PC-3 (cell line): ENCODE measurements around the gene CAMTA1. TPM values are rescaled to one million over a fixed set of nuclear protein-coding genes. Genes with fewer than 3 reads are reported as not detected.

Experiments
- ATAC-seq: fragments of 200-7000 bp; cut with Tn5 transposase; 2 replicates; pipeline ENCODE4 v1.9.1; 2020; ENCODE audit warnings: mild to moderate bottlenecking, moderate library complexity
- BruUV-seq: library from RNA; stranded (reverse); fragments of 400-500 nt; replicated peaks from 2 replicates; lab custom pipeline; 2021; lab: Mats Ljungman, UMichigan
- CTCF ChIA-PET: fragments of 300-600 bp; sonication (Branson Sonifier 250); formaldehyde crosslinking; loops from one replicate; lab custom pipeline; 2022; ENCODE audit warnings: antibody characterized with exemption; lab: Charles Lee
- POLR2A ChIA-PET: fragments of 300-600 bp; sonication (Branson Sonifier 250); formaldehyde crosslinking; loops from one replicate; lab custom pipeline; 2022; ENCODE audit warnings: antibody characterized with exemption; ENCODE audit not compliant: unreplicated experiment; lab: Charles Lee
- DNase-seq: peaks from one replicate; pipeline ENCODE4 v3.0.0-alpha.2; 2015
- H2AFZ ChIP-seq: fragments of 300-600 bp; sonication (generic); 2 replicates; pipeline ENCODE4 v1.6.0; 2016; ENCODE audit warnings: antibody characterized with exemption, low read length
- H3F3A ChIP-seq: fragments of 300-600 bp; sonication (generic); one replicate; pipeline ENCODE4 v1.6.0; 2017; ENCODE audit warnings: antibody characterized with exemption, low read length, control low read depth, mild to moderate bottlenecking; ENCODE audit not compliant: unreplicated experiment
- H3K27ac ChIP-seq: fragments of 300-600 bp; sonication (generic); 2 replicates; pipeline ENCODE4 v1.5.1; 2016; ENCODE audit warnings: mild to moderate bottlenecking, low read length
- H3K27me3 ChIP-seq: fragments of 300-600 bp; sonication (generic); 2 replicates; pipeline ENCODE4 v1.6.1; 2016; ENCODE audit warnings: low read length, mixed read lengths
- H3K36me3 ChIP-seq: fragments of 300-600 bp; sonication (generic); 2 replicates; pipeline ENCODE4 v1.6.1; 2016; ENCODE audit warnings: low read depth, mixed run types, low read length, mixed read lengths
- H3K4me1 ChIP-seq: fragments of 300-600 bp; sonication (generic); 2 replicates; pipeline ENCODE4 v1.5.1; 2016; ENCODE audit warnings: low read length; ENCODE audit not compliant: insufficient read depth
- H3K4me2 ChIP-seq: fragments of 300-600 bp; sonication (generic); 2 replicates; pipeline ENCODE4 v1.6.0; 2016; ENCODE audit warnings: low read length
- H3K4me3 ChIP-seq: fragments of 300-600 bp; sonication (generic); 2 replicates; pipeline ENCODE4 v1.5.1; 2016; ENCODE audit warnings: mild to moderate bottlenecking, low read length, mixed read lengths
- H3K79me2 ChIP-seq: fragments of 300-600 bp; sonication (generic); 2 replicates; pipeline ENCODE4 v1.6.1; 2017; ENCODE audit warnings: low read length, mixed read lengths
- H3K9ac ChIP-seq: fragments of 300-600 bp; sonication (generic); 2 replicates; pipeline ENCODE4 v1.6.0; 2016; ENCODE audit warnings: mild to moderate bottlenecking, low read length
- H3K9me2 ChIP-seq: fragments of 300-600 bp; sonication (generic); replicated peaks from 2 replicates; pipeline ENCODE4 v1.6.1; 2016; ENCODE audit warnings: mixed run types, low read length, mixed read lengths
- H3K9me3 ChIP-seq: fragments of 300-600 bp; sonication (generic); 2 replicates; pipeline ENCODE4 v1.6.1; 2016; ENCODE audit warnings: low read length, mixed read lengths
- H4K20me1 ChIP-seq: fragments of 300-600 bp; sonication (generic); 2 replicates; pipeline ENCODE4 v1.6.1; 2016; ENCODE audit warnings: low read length, mixed read lengths
- CTCF ChIP-seq: fragments of 300-600 bp; sonication (generic); conservative IDR thresholded peaks from 2 replicates; pipeline ENCODE4 v1.5.1; 2017; ENCODE audit warnings: antibody characterized with exemption, low read depth, mild to moderate bottlenecking, low read length
- EZH2 ChIP-seq: fragments of 300-600 bp; sonication (generic); IDR thresholded peaks from one replicate; pipeline ENCODE4 v1.6.1; 2017; ENCODE audit warnings: antibody characterized with exemption, mild to moderate bottlenecking, low read length; ENCODE audit not compliant: unreplicated experiment
- EZH2phosphoT487 ChIP-seq: fragments of 300-600 bp; sonication (generic); IDR thresholded peaks from 2 replicates; pipeline ENCODE4 v1.6.1; 2018; ENCODE audit warnings: mild to moderate bottlenecking, antibody characterized with exemption, low read length, borderline replicate concordance
- intact Hi-C: fragments of 100-400 bp; cut with micrococcal nuclease; formaldehyde crosslinking; loops from 2 replicates; pipeline ENCODE4 v1.9.0; 2023
- total RNA-seq: library from RNA; depleted of rRNA; stranded (reverse); fragments of >200 nt; gene quantifications from 2 replicates; pipeline ENCODE4 v1.2.3, GENCODE V29; 2014

CAMTA1 gene
- total RNA-seq, 1 experiment from 2014 or later = 40.8 TPM

GRCh38 chr1:7101187-7101586 lies 315.9 kb downstream of the CAMTA1 start:
- ChIA-PET POLR2A (no interaction called here), CTCF (no interaction called here)
- Histone ChIP-seq H4K20me1 (no peaks in the 10 kb centered on the region), H3K9me2 (no peaks in the 10 kb centered on the region), H3K4me2 (no peak overlapping the region), H3K9me3 (no peaks in the 10 kb centered on the region), H3K27ac (no peak overlapping the region), H3K4me1 (no peaks in the 10 kb centered on the region), H3K9ac (no peak overlapping the region), H3K27me3 (peaks cover 57% of the 10 kb centered on the region), H3K36me3 (no peaks in the 10 kb centered on the region), H3F3A (peaks cover 6% of the 10 kb centered on the region), H3K4me3 (no peak overlapping the region), H2AFZ (no peak overlapping the region), H3K79me2 (no peaks in the 10 kb centered on the region)
- intact Hi-C loops = no loop called here
- BruUV-seq = no TSS peak
- ATAC-seq (no peak), DNase-seq (no peak)
- no peak for TF ChIP-seq EZH2
- TF ChIP-seq EZH2phosphoT487 = no peak
- no peak for TF ChIP-seq CTCF

GRCh38 chr1:7103361-7103782 lies 318.1 kb downstream of the CAMTA1 start:
- DNase-seq (no peak), ATAC-seq (no peak)
- no peaks in the 10 kb centered on the region for H3K9me2 ChIP-seq
- no peak overlapping the region for H3K4me2 ChIP-seq
- H3K9ac ChIP-seq = no peak overlapping the region
- H3K4me3 ChIP-seq = no peak overlapping the region
- peaks cover 54% of the 10 kb centered on the region for H3K27me3 ChIP-seq
- no peaks in the 10 kb centered on the region for H4K20me1 ChIP-seq
- H3F3A ChIP-seq = peaks cover 6% of the 10 kb centered on the region
- BruUV-seq = no TSS peak
- intact Hi-C loops = no loop called here
- H3K9me3 ChIP-seq = no peaks in the 10 kb centered on the region
- no peak for TF ChIP-seq CTCF
- no peak for TF ChIP-seq EZH2
- no peak for TF ChIP-seq EZH2phosphoT487
- POLR2A ChIA-PET = no interaction called here
- CTCF ChIA-PET = no interaction called here
- H3K4me1 ChIP-seq = no peaks in the 10 kb centered on the region
- H3K79me2 ChIP-seq = no peaks in the 10 kb centered on the region
- no peak overlapping the region for H3K27ac ChIP-seq
- no peaks in the 10 kb centered on the region for H3K36me3 ChIP-seq
- no peak overlapping the region for H2AFZ ChIP-seq

GRCh38 chr1:7103874-7104273 lies 318.6 kb downstream of the CAMTA1 start:
- Histone ChIP-seq H4K20me1 (no peaks in the 10 kb centered on the region), H3K79me2 (no peaks in the 10 kb centered on the region), H3K9me3 (no peaks in the 10 kb centered on the region), H3K4me1 (no peaks in the 10 kb centered on the region), H3K4me2 (no peak overlapping the region), H3F3A (peaks cover 6% of the 10 kb centered on the region), H3K9ac (no peak overlapping the region), H2AFZ (no peak overlapping the region), H3K36me3 (no peaks in the 10 kb centered on the region), H3K9me2 (no peaks in the 10 kb centered on the region), H3K27me3 (peaks cover 54% of the 10 kb centered on the region), H3K27ac (no peak overlapping the region), H3K4me3 (no peak overlapping the region)
- TF ChIP-seq EZH2 = no peak
- no peak for TF ChIP-seq EZH2phosphoT487
- no peak for TF ChIP-seq CTCF
- ATAC-seq = no peak
- DNase-seq = no peak
- ChIA-PET POLR2A (no interaction called here), CTCF (no interaction called here)
- BruUV-seq = no TSS peak
- intact Hi-C loops = no loop called here
